Measurements from ENCODE around the gene LRRIQ1.

LRRIQ1 gene

GRCh38 chr12:85280165-85280983 is 244.2 kb downstream of the LRRIQ1 start, which contains the start of gene ALX1:
TSS of gene ALX1 (plus strand) at chr12:85280220. CDS start at chr12:85280262, 42 bp downstream.
- DNase-seq = no peak

DNA sequence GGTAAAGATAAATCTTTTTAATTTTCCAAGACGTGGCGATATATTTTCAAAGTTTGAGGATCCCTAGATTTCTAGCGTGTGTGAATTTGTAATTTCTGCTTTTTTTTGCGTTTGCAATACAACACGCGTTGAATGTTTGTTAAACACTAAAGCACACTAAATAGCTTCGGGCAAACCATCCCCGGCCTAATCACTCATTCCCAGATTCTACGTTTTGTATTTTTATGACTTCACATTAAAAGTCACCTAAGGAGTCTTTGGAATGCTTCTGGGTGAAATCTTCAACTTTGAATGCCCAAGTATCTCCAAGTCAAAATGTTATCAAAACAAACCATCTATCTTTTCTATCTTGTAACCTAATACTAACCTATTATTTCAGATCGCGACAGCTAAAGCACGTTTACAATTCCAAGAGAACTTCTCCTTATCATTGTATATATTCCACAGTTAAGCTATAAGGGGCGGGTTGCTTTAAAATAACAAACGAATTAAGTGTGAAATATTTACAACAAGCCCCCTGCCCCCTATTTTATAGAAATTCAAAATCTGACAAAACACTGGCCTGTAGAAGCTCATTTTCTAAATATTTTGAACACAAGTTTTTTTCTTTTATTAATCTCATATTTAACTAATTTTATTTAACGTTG is 245.0 kb downstream of the LRRIQ1 start:
- DNase-seq = no peak

GRCh38 chr12:85281636-85282312 is 245.6 kb downstream of the LRRIQ1 start:
- DNase-seq = no peak

DNA sequence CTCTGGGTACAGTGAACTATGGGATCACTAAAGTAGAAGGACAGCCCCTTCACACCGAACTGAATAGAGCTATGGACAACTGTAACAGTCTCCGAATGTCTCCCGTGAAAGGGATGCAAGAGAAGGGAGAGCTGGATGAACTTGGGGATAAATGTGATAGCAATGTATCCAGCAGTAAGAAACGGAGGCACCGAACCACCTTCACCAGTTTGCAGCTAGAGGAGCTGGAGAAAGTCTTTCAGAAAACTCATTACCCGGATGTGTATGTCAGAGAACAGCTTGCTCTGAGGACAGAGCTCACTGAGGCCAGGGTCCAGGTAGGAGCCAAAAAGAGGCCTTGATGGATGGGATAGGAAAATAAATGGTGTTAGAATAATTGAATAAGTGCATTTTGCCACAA is 247.4 kb downstream of the LRRIQ1 start:
- no peak for DNase-seq

Measured in amygdala (tissue), 56 donors.